IMR-90 (cell line): Measurements from ENCODE around the gene UTF1. TPM values are rescaled to one million over a fixed set of nuclear protein-coding genes. Genes with fewer than 3 reads are reported as not detected.

ENCODE experiments used
- ATAC-seq: fragments of 200-7000 bp; cut with Tn5 transposase; 2 replicates; pipeline ENCODE4 v1.9.1; 2020; ENCODE audit warnings: low read depth, mild to moderate bottlenecking, moderate library complexity
- BruUV-seq: library from RNA; stranded (reverse); fragments of 400-500 nt; replicated peaks from 2 replicates; lab custom pipeline; 2021; lab: Mats Ljungman, UMichigan
- CTCF ChIA-PET: fragments of 300-600 bp; formaldehyde crosslinking; extraction: SDS; loops from one replicate; lab custom pipeline; 2021; ENCODE audit warnings: antibody characterized with exemption; lab: Yijun Ruan, JAX
- POLR2A ChIA-PET: fragments of 300-600 bp; sonication (Branson Sonifier 250); formaldehyde crosslinking; loops from one replicate; lab custom pipeline; 2022; ENCODE audit warnings: antibody characterized with exemption; ENCODE audit not compliant: unreplicated experiment; lab: Charles Lee
- DNase-seq: peaks from one replicate; pipeline ENCODE4 v3.0.0; 2013
- H2AFZ ChIP-seq: replicated peaks from 2 replicates; pipeline ENCODE3; 2013; ENCODE audit warnings: low read length, mild to moderate bottlenecking; ENCODE audit not compliant: poor library complexity
- H2AK5ac ChIP-seq: 2 replicates; pipeline ENCODE4 v1.6.1; 2013; ENCODE audit warnings: low read depth, low read length, inconsistent platforms
- H2AK9ac ChIP-seq: replicated peaks from 2 replicates; pipeline ENCODE3; 2013; ENCODE audit warnings: mild to moderate bottlenecking, low read depth, low read length, moderate library complexity; ENCODE audit not compliant: poor library complexity
- H2BK120ac ChIP-seq: 2 replicates; pipeline ENCODE4 v1.6.1; 2013; ENCODE audit warnings: low read depth, low read length, inconsistent platforms
- H2BK15ac ChIP-seq: 3 replicates; pipeline ENCODE4 v1.6.1; 2013; ENCODE audit warnings: low read depth, low read length, inconsistent platforms
- H2BK20ac ChIP-seq: 2 replicates; pipeline ENCODE4 v1.6.1; 2013; ENCODE audit warnings: low read depth, mild to moderate bottlenecking, inconsistent platforms, low read length, moderate library complexity
- H2BK5ac ChIP-seq: 2 replicates; pipeline ENCODE4 v1.6.1; 2013; ENCODE audit warnings: mild to moderate bottlenecking, low read depth, low read length, inconsistent platforms; ENCODE audit not compliant: poor library complexity, severe bottlenecking
- H3K14ac ChIP-seq: replicated peaks from 2 replicates; pipeline ENCODE4 v1.6.1; 2013; ENCODE audit warnings: low read depth, low read length, inconsistent platforms
- H3K18ac ChIP-seq: 2 replicates; pipeline ENCODE4 v1.6.1; 2013; ENCODE audit warnings: low read depth, low read length, control low read depth
- H3K23ac ChIP-seq: 2 replicates; pipeline ENCODE4 v1.6.1; 2013; ENCODE audit warnings: low read depth, low read length, inconsistent platforms
- H3K27ac ChIP-seq: 2 replicates; pipeline ENCODE4 v1.5.1; 2013; ENCODE audit warnings: mild to moderate bottlenecking, control low read depth, low read length; ENCODE audit not compliant: insufficient read depth
- H3K27me3 ChIP-seq: 2 replicates; pipeline ENCODE4 v1.6.1; 2013; ENCODE audit warnings: low read length; ENCODE audit not compliant: control insufficient read depth, insufficient read depth
- H3K36me3 ChIP-seq: 2 replicates; pipeline ENCODE4 v1.6.1; 2013; ENCODE audit warnings: low read length, mixed read lengths; ENCODE audit not compliant: control insufficient read depth, insufficient read depth
- H3K4ac ChIP-seq: 2 replicates; pipeline ENCODE4 v1.6.1; 2013; ENCODE audit warnings: low read depth, low read length, inconsistent platforms
- H3K4me1 ChIP-seq: 2 replicates; pipeline ENCODE4 v1.6.1; 2013; ENCODE audit warnings: low read length, mixed read lengths; ENCODE audit not compliant: control insufficient read depth, insufficient read depth
- H3K4me2 ChIP-seq: 2 replicates; pipeline ENCODE4 v1.6.1; 2013; ENCODE audit warnings: low read depth, mild to moderate bottlenecking, control low read depth, low read length, moderate library complexity
- H3K4me3 ChIP-seq: 2 replicates; pipeline ENCODE4 v1.5.1; 2013; ENCODE audit warnings: low read depth, mild to moderate bottlenecking, control low read depth, low read length, moderate library complexity; ENCODE audit not compliant: insufficient read depth
- H3K56ac ChIP-seq: 2 replicates; pipeline ENCODE4 v1.6.1; 2013; ENCODE audit warnings: low read length, inconsistent platforms; ENCODE audit not compliant: insufficient read depth; ENCODE audit errors: extremely low read depth
- H3K79me1 ChIP-seq, 2 experiments: 2 replicates each; pipeline ENCODE4 v1.6.1; 2013; ENCODE audit warnings: low read length in 2 of 2, inconsistent platforms in 1 of 2, low read depth in 1 of 2
- H3K9ac ChIP-seq: 2 replicates; pipeline ENCODE4 v1.6.1; 2013; ENCODE audit warnings: low read depth, low read length, control low read depth
- H3K9me1 ChIP-seq: 2 replicates; pipeline ENCODE4 v1.6.1; 2013; ENCODE audit warnings: low read length, inconsistent platforms; ENCODE audit not compliant: insufficient read depth
- H3K9me3 ChIP-seq: 2 replicates; pipeline ENCODE4 v1.6.1; 2013; ENCODE audit warnings: low read length; ENCODE audit not compliant: control insufficient read depth, insufficient read depth
- H4K20me1 ChIP-seq: 2 replicates; pipeline ENCODE4 v1.6.1; 2013; ENCODE audit warnings: low read length, inconsistent platforms; ENCODE audit not compliant: insufficient read depth
- H4K5ac ChIP-seq: 2 replicates; pipeline ENCODE4 v1.6.1; 2013; ENCODE audit warnings: mild to moderate bottlenecking, low read depth, low read length, control low read depth
- H4K8ac ChIP-seq, 2 experiments: 2 replicates each; pipeline ENCODE4 v1.6.1; 2013; ENCODE audit warnings: low read depth in 2 of 2, low read length in 2 of 2, control low read depth in 1 of 2, inconsistent platforms in 1 of 2
- H4K91ac ChIP-seq: 2 replicates; pipeline ENCODE4 v1.6.1; 2013; ENCODE audit warnings: low read depth, low read length, inconsistent platforms; ENCODE audit not compliant: insufficient read depth
- BHLHE40 ChIP-seq: fragments of 150-350 bp; IDR thresholded peaks from 2 replicates; pipeline ENCODE4 v1.6.1; 2016; ENCODE audit warnings: mild to moderate bottlenecking, low read depth, low read length
- CEBPB ChIP-seq: IDR thresholded peaks from 2 replicates; pipeline ENCODE4 v1.6.1; 2012; ENCODE audit warnings: low read depth, low read length, improper control_type of control experiment
- CHD1 ChIP-seq: IDR thresholded peaks from 2 replicates; pipeline ENCODE4 v1.6.1; 2012; ENCODE audit warnings: low read depth, low read length, improper control_type of control experiment
- CTCF ChIP-seq: conservative IDR thresholded peaks from 2 replicates; pipeline ENCODE4 v1.5.1; 2012; ENCODE audit warnings: mild to moderate bottlenecking, low read depth, low read length, improper control_type of control experiment
- MAZ ChIP-seq: IDR thresholded peaks from 2 replicates; pipeline ENCODE4 v1.6.1; 2012; ENCODE audit warnings: low read depth, mild to moderate bottlenecking, low read length, improper control_type of control experiment, moderate library complexity, borderline replicate concordance
- MXI1 ChIP-seq: IDR thresholded peaks from 2 replicates; pipeline ENCODE4 v1.6.1; 2012; ENCODE audit warnings: low read depth, mild to moderate bottlenecking, low read length, moderate library complexity, borderline replicate concordance
- NFE2L2 ChIP-seq: fragments of 150-350 bp; IDR thresholded peaks from 2 replicates; pipeline ENCODE4 v1.6.1; 2016; ENCODE audit warnings: low read depth, mild to moderate bottlenecking, low read length
- RFX5 ChIP-seq: IDR thresholded peaks from 2 replicates; pipeline ENCODE4 v1.8.0; 2012; ENCODE audit warnings: low read depth, mild to moderate bottlenecking, low read length, moderate library complexity
- SMC3 ChIP-seq: fragments of 150-350 bp; IDR thresholded peaks from 2 replicates; pipeline ENCODE4 v1.6.1; 2016; ENCODE audit warnings: low read depth, mild to moderate bottlenecking, antibody characterized with exemption, low read length, moderate library complexity
- WGBS, 2 experiments: methylation state at CpG; one replicate each; pipeline versions ENCODE4 v1.1.5 to v1.1.7; 2013; ENCODE audit warnings: missing lambda C conversion rate in 2 of 2; ENCODE audit not compliant: insufficient read length in 1 of 2; ENCODE audit errors: extremely low coverage in 2 of 2; 5-methylcytosine and 5-hydroxymethylcytosine counted together
- dilution Hi-C: fragments of 300-500 bp; cut with HindIII; formaldehyde crosslinking; loops from one replicate; pipeline ENCODE4 v1.14.3; 2018; ENCODE audit warnings: low sequenced_read_pairs; ENCODE audit not compliant: unreplicated experiment
- in situ Hi-C: fragments of 300-500 bp; cut with MboI; formaldehyde crosslinking; loops from 3 replicates; pipeline ENCODE4 v1.14.3; 2019; ENCODE audit warnings: low sequenced_read_pairs, inconsistent platforms, mixed read lengths
- intact Hi-C: fragments of 100-400 bp; cut with micrococcal nuclease; formaldehyde crosslinking; loops from 2 replicates; pipeline ENCODE4 v1.10.0; 2022
- polyA plus RNA-seq, 3 experiments: library from polyadenylated mRNA; depleted of rRNA; stranded (reverse); fragments of >200 nt; gene quantifications; 2 replicates each; pipeline ENCODE4 v1.2.3, GENCODE V29; 2012; ENCODE audit warnings: low replicate concordance in 1 of 3
- total RNA-seq: library from RNA; depleted of rRNA; stranded (reverse); fragments of >200 nt; gene quantifications from 2 replicates; pipeline ENCODE4 v1.2.3, GENCODE V29; 2012

UTF1 gene
- total and polyA plus RNA-seq, 2 of the 4 experiments (the other 2 are of a cell fraction), result not detected

GRCh38 chr10:133205146-133205545, 24.9 kb upstream of the UTF1 start:
- ATAC-seq, result no peak
- Histone ChIP-seq H3K79me1 (no peaks in the 10 kb centered on the region), H3K4ac (no peak overlapping the region), H3K9ac (no peak overlapping the region), H3K56ac (no peak overlapping the region), H3K27me3 (no peaks in the 10 kb centered on the region), H3K23ac (no peak overlapping the region), H4K20me1 (no peaks in the 10 kb centered on the region), H2BK5ac (no peak overlapping the region), H3K4me1 (no peaks in the 10 kb centered on the region), H3K4me3 (no peak overlapping the region), H4K91ac (no peak overlapping the region), H3K36me3 (no peaks in the 10 kb centered on the region), H4K5ac (no peak overlapping the region), H2BK120ac (no peak overlapping the region), H2AFZ (no peak overlapping the region), H3K14ac (no peak overlapping the region), H4K8ac (no peak overlapping the region), H3K9me3 (no peaks in the 10 kb centered on the region), H2AK5ac (no peak overlapping the region), H3K9me1 (no peaks in the 10 kb centered on the region), H3K18ac (no peak overlapping the region), H3K4me2 (no peak overlapping the region), H2AK9ac (peak overlapping the region; percentile 55), H2BK15ac (no peak overlapping the region), H2BK20ac (no peak overlapping the region), H3K27ac (no peak overlapping the region)
- ChIA-PET CTCF (no interaction called here), POLR2A (no interaction called here)
- in situ Hi-C loops, result no loop called here
- dilution Hi-C loops, result no loop called here
- intact Hi-C loops, result no loop called here
- DNase-seq, result no peak
- no peak for TF ChIP-seq CTCF
- no peak for TF ChIP-seq NFE2L2
- TF ChIP-seq CHD1, result no peak
- TF ChIP-seq SMC3, result no peak
- no peak for TF ChIP-seq MAZ
- TF ChIP-seq RFX5, result no peak
- no peak for TF ChIP-seq CEBPB
- TF ChIP-seq BHLHE40, result no peak
- no peak for TF ChIP-seq MXI1
- 80% methylated on average over 20 of the region's 23 CpGs; no CpG with 5 or more reads in 1 of the 2 experiments for WGBS, 2 experiments
- no TSS peak for BruUV-seq
